Globus pallidus (tissue), 1 donor: Measurements from ENCODE around the gene SLC9A3.

Experiments used
- DNase-seq: peaks from one replicate; pipeline ENCODE4 v3.0.0-alpha.2; 2015; ENCODE audit warnings: low spot score

SLC9A3 gene

DNA sequence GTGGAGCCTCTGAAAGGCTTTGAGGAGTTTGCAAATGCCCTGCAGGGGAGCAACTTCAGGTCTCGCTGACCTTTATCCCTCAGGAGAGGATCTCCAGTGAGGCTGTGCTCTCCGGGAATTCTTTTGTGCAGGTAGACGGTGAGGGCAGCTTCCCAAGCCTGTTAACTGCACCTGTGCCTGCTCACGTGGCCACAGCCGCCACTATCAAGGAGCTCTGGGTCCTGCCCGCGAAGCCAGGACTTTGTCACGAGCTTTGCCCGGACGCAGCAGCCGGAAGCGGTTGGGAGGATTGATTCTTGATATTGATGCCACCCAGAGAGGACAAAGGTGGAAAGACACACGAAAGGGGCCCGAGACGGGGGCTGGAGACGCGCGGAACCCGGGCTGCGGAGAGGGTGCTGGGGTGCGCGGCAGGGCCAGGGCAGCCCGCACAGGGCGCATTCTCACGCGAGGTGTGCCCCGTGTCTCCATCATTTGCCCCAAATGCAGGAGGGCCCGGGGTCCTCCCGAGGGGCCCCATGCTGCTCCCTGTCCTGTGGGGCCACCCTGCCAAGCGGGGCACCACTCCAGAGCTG, 18.2 kb downstream of the SLC9A3 start:
- DNase-seq, result no peak

DNA sequence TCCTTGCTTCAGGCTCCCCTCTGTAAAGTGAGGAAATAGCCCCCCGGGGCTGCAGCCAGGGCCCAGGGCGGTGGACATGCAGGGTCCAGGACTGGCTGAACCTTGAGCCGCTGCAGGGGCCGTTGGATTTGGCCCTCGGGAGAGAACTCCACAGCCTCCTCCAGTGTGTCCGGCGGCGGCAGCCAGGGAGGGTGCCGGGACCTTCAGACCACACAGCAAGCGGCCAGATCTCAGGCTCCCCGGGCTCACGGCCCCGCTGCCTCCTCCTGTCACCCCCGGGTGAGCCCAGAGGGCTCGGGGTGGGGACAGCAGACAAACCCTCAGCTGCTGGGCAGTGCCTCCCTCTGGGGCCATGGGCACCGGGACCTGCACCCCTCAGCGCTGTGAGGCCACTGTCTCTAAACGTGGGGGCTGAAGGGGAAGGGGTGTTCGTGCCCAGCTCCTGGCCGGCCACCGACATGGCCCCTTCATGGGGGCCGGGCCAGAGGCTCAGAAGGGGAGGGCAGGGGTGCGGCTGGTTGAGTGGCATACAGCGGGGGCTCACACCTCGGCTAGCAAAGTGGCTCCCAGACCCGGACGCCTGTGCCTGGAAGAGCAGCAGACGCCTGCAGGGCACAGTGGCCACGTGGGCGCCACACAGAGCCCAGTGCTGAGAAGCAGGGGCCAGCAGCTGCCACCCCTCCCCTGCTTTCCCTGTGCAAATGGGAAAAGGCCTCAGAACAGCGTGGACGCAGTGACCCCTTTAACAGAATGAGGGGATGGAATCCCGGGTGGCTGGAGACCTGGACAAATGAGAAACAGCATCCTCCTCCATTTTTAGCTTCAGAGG, 19.7 kb downstream of the SLC9A3 start:
- no peak for DNase-seq

DNA sequence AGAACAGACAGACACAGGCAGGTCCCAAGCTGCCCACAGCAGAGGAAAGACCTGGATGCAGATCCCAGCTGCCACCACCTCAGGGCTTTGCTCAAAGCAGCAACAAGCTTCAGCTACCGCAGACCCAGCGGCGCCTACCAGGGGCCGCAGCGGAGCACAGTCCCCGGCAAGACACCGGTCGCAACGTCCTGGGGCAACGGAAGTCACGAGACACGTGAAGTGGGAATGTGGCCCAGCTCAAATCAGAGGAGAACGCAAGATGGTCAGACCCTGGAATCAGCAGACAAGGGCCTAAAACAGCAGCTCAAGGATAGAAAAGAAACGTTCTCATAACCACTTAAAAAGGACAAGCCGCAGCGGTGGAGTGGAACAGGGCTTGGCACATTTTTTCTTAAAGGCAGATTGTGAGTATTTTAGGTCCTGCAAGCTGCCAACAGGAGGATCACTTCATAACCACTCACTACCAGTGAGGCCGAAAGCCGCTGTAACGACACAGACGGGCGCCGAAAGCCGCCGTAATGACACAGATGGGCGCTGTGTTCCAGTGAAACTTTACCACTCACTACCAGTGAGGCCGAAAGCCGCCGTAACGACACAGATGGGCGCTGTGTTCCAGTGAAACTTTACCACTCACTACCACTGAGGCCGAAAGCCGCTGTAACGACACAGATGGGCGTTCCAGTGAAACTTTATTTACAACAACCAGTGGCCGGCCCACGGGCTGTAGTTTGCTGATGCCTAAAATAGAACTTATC, 21.7 kb downstream of the SLC9A3 start:
- no peak for DNase-seq

DNA sequence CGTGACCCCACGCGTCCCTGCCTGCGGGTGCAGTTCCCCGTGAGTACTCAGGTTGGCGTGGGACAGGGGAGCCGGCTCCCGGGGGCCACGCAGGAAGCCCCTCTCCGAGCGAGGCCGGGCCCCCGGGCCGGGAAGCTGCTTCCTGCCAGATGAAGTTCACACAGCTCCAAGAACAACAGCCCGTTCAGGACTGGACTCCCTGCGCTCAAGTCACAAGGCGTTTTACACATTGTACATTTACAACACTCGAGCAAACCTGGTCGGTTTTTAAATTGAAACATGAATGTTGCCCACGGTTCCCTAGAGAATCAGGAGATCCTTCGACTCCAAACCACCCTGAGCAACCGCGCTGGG, 22.4 kb downstream of the SLC9A3 start:
- DNase-seq, result no peak

DNA sequence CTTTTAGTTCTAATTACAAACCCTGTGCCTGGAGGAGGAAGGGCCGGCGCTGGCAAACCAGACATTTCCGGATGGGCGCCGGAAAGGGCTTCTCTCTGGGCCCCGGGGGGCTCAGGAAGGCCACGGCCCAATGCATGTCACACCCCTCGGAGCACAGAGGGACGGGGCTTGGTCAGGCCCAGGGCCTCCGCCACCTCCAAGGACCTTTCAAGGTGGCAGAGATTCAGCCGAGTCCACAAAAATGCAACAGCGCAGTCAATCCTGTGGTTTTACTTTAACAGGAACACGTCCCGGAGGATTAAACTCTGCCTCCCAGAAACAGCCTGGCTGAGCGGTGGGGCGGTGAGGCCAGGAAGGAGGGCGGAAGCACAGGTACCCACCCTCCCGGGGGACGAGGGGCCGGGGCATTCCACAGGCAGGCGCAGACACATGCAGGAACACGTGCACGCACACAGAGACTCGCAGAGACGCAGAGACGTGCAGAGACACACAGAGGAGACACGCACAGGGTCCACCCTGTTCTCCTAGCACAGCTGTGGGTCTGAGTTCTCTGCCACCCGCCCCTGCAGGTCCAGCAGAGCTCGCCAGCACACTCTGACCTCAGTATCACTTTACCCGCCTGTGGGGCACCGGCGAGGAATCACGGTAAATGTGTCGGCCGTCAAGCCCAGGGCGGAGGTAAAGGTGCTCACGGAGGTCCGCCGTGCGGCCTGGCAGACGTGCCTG, 23.0 kb downstream of the SLC9A3 start:
- no peak for DNase-seq

DNA sequence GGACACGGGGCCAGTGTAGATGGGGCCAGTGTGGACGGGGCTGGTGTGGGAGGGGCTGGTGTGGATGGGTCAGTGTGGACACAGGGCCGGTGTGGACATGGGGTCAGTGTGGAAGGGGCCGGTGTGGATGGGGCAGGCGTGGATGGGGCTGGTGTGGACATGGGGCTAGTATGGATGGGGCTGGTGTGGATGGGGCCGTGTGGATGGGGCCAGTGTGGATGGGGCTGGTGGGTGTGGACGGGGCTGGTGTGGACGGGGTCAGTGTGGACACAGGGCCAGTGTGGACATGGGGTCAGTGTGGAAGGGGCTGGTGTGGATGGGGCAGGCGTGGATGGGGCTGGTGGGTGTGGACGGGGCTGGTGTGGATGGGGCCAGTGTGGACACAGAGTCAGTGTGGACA, 23.8 kb downstream of the SLC9A3 start:
- no peak for DNase-seq

DNA sequence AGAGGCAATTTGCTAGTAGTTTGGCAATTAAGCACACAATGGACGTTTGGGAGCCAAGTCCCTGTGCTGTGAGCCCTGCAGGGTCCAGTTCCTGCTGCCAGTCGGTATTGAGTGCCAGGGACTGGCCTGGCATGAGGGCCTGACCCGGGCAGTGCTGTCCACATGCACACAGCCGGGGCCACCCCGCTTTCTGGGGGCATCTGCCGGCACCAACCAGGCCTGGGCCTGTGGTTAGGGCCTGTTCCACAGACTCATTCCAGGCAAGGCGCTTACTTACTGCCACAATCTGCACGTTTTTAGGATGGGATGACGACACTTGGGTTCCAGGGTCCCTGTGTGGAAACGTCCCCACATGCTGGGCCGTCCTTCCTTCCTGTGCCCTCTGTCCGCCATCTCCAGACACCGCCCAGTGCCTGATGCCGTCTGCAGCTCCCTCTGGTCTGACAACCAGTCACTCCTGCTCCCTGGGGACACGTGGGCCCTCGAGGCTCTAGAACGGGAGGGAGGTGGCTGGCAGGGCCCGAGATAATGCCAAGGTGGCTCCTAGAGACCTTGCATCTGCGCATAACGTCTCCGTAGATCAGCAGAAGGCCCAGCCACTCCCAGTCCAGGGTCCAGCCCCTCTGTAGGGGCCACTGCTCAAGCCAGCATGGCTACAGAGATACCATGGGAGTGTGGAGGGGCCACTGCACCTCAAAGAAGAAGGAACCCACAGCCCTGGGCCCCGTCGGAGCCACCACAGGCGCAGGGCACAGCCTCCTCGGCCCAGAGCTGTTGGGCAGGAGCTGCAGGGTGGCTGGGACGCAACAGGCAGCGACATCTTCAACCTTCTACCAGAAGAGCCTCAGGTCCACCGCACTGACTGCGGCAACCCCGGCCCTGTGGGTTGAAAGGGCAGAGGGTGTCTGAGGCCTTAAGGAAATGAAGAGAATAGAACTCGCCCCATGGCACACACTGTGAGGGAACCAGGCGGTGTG, 24.7 kb downstream of the SLC9A3 start:
- no peak for DNase-seq

DNA sequence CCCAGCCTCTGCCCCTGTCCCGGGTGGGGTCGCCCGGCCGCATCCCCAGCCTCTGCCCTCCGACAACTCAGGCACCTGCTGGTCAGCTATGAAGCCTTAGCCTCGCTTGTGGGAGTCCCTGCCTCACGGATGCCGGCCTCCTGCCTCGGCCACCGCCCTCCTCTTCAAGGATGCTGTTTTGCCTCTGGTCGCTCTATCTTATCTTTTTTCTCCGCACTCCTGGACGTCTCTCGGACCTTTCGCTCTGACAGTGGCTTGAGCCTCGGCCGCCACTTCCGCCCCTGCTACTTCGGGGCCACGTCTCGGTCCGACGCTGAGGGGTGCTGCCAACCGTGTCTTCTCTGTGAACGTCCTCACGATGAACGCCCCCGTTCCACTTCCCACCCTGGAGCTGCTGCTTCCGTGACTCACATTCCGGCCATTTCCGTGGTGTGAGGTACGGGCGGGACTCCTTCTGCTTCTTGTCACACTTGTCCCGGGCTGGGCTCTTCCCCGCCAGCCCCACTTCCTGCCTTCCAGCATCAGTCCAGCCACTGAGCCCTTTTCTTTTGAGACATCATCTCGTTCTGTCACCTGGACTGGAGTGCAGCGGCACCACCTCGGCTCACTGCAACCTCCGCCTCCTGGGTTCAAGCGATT, 26.3 kb downstream of the SLC9A3 start:
- no peak for DNase-seq

DNA sequence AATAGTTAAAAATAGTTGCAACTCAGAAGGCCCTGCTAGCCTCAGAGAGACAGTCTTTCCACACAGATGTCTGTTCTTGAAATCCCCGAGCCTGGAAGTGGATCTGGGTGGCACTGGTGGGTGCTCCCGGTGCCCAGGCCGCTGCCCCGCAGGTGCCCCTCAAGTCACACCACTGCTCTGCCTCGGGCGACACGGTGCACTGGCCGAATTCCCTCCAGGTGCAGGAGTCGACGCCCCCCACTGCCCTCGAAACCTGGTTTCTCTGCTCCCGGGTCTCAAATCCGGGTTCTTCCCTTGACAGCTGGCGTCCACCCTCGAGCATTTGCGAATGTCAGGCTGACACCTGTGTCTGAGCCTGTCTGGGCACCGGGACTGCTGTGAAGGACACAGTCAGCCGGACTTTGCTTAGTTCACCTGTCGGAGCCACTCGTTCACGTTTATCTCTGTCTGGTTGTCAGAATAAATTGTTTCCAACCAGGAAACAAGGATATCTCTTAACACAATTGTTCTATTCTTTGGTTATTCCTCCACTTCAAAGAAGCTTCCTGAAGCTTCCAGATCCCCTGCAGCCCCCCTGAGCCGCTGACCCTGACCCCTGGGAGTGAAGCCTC, 27.1 kb downstream of the SLC9A3 start:
- DNase-seq, result no peak

DNA sequence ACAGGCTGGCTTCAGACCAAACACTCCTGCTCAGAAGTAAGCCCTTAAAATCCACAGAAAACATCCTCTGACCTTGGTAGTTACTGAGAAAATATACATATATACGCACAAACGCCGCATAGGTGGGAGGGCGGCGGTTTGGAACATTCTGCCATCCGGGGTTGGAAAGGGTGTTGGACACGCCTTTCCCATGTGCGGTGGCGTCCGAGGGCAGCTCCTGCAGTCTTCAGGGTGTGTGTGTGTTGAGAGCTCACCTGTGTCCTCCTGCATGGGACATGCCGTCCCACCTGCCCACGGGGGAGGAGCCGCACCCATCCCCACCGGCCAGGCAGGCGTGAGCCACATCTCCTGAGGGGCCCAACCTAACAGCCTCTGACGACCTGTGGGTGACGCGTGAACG, 28.2 kb downstream of the SLC9A3 start:
- DNase-seq, result no peak

DNA sequence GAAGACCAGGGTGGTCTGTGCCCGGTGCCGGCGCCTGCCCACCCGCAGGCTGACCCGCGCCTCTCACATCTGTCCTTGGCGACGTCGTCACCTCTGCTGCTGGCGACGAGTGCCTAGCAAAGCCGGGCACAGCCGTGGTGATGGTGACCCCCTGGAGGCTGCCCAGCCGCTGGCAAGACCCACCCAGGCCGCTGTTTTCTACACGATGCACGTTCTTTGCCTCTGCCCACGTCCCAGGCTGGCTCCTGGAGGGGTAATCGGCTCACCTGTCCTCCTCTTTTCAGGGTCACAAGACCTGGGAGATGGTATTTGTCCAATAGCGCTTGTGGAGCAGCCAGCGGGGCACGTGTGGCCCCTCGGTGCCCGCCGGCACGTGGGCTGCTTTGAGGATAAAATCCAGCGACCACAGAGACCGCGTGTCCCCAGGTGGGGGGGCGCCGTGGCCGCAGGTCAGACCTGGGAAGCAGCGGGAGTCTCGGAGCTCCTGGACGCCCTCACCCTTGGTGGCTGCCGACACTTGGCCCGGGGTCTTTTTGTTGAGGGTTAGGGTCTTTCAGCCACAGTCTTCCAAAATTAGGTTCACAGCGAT, 29.5 kb downstream of the SLC9A3 start:
- DNase-seq, result no peak

DNA sequence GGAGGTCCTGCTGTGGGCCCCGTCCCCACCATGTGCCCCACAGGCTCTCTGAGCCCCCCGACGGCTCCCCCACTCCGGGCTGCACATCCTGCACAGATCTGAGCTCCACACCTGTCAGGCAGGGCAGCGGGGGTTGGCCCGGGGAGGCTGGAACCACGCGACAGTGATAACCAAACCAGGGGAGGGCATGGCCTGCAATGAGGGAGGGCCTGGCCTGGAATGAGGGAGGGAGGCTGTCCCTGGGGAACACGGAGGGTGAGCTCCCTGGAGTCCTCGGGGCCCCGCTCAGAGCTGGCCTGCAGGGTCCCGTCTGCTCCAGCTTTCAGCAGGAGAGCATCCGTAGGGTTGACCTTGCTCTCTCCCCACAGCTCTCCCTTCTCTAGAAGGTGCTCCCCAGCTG, 30.5 kb downstream of the SLC9A3 start:
- DNase-seq, result no peak

DNA sequence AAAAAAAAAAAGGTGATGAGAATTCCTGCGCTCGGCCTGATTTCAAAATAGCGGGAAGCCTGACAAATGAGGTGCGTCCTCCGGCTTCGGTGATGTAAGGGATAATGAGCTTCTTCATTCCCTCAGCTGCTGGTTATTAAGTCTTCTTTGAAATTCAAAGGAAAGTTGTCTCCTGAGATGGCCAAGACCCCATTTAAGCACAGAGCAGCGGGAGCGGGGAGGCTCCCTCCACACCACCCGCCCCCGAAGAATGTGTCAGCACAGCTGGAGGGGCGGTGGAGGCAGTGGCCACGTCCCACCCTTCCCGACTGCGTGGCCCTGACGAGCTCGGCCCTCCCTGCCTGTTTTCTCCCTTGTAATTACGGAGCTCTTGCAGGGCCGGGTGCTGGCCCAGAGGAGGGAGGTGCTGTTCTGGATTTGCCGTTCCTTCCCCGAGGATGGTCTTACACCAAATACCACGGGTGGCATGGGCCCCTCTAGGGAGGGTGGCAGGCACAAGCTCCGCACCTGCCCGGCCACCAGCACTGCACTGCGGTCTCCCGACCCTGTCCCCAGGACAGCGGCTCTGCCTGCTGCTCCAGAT, 31.0 kb downstream of the SLC9A3 start:
- no peak for DNase-seq

DNA sequence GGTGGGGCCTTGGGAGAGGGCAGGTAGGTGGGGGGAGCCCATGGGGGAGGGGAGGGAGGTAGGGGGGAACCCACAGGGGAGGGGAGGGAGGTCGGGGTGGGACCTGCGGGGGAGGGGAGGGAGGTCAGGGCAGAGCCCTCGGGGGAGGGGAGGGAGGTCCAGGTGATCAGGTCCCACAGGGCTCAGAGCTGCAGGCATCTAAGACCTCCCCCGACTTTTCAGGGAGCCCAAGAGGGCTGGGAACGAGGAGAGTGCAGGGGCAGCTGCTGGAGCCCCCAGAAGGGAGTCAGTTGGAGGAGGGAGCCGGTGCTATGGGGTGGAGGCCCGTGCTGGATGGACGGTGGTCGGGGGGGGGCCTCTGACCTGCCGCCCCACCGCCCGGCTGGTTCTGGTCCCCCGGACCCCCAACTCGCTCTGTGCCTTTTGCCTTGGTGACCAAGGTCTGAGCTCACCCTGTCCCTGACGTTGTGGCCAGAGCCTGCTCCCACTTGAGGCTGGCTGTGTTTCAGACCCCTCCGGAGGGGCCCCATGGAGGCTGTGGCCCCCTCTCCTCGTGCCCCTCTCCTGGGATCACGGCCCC, 31.8 kb downstream of the SLC9A3 start:
- DNase-seq, result no peak

DNA sequence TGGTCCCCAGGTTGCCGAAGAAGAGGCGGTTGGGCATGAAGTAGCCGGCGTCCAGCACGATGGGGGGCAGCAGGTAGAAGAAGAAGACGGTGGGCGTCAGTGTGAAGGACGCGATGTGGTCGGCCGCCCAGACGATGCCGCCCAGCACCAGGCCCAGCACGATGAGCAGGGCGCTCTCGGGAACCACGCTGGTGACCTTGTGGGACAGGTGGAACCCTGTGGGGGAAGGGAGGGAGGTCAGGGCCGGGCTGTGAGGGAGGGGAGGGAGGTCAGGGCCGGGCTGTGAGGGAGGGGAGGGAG, 32.4 kb downstream of the SLC9A3 start:
- no peak for DNase-seq

DNA sequence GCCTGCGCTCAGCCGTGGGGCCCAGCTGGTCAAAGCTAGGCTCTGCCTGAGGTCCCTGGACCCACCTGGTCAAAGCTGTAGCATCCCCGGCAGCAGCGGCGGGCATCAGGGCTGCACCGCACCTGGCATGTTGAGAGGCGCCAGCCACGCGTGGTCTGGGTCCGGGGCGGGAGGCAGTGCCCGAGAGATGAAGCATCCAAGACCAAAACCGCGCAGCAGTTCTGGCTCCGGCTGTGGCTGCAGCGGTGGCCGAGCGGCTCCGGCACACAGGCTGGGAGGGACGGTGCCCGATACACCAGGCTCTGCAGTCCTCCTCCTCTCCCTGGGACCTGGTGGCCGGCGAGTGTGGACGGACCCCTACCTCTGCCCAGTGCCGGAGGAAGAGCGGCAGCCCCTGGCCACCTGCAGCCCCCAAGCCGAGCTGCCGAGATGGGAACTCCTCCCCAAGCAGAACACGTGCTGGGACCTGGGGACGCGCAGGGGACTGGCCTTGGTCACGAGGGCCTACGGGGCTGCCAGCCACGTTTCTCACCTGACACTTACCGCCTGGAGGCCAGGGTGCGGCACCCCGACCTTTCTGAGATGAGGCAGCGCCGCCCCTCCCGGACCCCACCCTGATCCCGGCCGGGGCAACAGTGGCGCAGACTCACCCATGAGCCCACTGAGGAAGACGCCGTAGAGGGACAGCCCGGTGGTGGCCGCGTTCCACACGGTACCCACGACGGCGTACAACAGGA, 33.0 kb downstream of the SLC9A3 start:
- no peak for DNase-seq

DNA sequence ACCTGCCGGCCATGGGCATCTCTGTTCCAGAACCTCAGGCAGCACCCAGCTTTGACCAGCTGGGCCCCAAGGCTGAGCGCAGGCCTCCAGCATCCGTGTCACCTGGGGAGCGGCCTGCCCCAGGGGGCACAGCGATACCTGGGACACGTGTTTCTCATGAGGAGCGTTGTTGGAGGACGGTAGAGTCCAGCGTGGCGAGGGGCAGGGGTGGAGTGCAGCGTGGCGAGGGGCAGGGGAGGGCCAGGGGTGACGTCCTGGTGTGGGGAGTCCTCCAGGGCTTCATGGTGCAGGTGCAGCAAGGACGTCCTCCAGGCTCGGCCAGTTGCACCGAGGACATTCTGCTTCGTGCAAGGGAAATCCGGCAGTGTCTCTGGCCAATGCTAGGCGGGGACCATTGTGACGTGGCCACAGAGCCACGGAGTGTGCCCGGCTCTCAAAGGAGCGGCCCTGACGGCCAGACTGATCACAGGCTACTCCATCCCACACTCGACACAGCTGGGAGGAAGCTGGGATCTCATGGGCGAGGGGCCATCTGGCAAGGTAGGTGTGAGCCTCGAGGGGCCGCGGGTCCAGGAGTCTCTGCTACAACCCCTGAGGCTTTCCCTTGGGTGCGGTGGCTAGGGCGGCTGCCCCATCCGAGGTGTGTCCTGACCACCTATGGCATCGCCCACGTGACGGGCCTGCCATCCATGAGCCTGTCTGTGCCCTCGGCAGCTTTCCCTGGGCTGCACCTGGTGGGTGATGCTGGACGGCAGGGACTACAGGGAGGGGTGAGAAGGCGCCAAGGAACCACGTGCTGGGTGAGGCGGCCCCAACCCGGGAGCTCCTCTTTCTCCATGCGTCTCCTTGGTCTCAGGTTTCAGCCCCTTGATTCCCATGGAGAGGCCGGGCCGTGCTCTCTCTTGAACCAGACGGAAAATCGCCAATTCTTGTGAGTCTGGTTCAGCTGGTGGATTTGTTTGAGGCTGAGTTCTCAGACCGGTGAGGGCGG, 33.8 kb downstream of the SLC9A3 start:
- DNase-seq, result no peak

DNA sequence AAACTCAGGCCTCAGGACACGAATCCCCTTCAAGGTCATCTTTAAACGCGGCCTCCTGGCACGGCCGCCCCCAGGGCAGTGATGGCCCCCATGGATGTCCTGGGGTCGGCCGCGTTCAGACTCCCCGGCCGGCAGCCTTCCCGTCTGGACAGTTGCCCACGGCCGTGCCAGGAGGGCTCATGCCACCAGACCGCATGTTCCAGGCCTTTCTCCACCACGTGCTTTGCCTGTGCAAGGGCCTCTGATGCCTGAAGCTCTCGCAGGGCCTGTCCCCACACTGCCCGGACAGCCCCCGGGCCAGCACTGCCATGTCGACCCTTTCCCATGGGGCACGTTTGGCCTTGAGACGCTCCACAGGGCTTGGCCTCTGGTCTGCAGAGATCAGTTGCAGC, 34.6 kb downstream of the SLC9A3 start:
- DNase-seq, result no peak
